MM.1S (cell line): ENCODE data around the gene ZEB2.

ENCODE experiments used
- DNase-seq: peaks from one replicate; pipeline ENCODE4 v3.0.0-alpha.2; 2015
- H2AFZ ChIP-seq: fragments of 300-600 bp; sonication (generic); 2 replicates; pipeline ENCODE4 v1.6.0; 2016; ENCODE audit warnings: antibody characterized with exemption, low read length
- H3F3A ChIP-seq: fragments of 300-600 bp; sonication (generic); 2 replicates; pipeline ENCODE4 v1.6.1; 2016; ENCODE audit warnings: mild to moderate bottlenecking, antibody characterized with exemption, low read length, moderate library complexity, mixed read lengths; ENCODE audit not compliant: insufficient read depth
- H3K27ac ChIP-seq: fragments of 300-600 bp; sonication (generic); 2 replicates; pipeline ENCODE4 v1.5.1; 2016; ENCODE audit warnings: mild to moderate bottlenecking, low read length
- H3K27me3 ChIP-seq: fragments of 300-600 bp; sonication (generic); replicated peaks from 2 replicates; pipeline ENCODE4 v1.6.0; 2016; ENCODE audit warnings: low read length; ENCODE audit not compliant: insufficient read depth
- H3K36me3 ChIP-seq: fragments of 300-600 bp; sonication (generic); replicated peaks from 2 replicates; pipeline ENCODE4 v1.6.1; 2016; ENCODE audit warnings: mild to moderate bottlenecking, low read length, mixed read lengths; ENCODE audit not compliant: insufficient read depth
- H3K4me1 ChIP-seq: fragments of 300-600 bp; sonication (generic); 2 replicates; pipeline ENCODE4 v1.6.1; 2016; ENCODE audit warnings: low read length, mixed read lengths
- H3K4me2 ChIP-seq: fragments of 300-600 bp; sonication (generic); 2 replicates; pipeline ENCODE4 v1.6.0; 2016; ENCODE audit warnings: low read depth, low read length
- H3K4me3 ChIP-seq: fragments of 300-600 bp; sonication (generic); 2 replicates; pipeline ENCODE4 v1.5.1; 2016; ENCODE audit warnings: low read length, mixed read lengths
- H3K79me2 ChIP-seq: fragments of 300-600 bp; sonication (generic); 2 replicates; pipeline ENCODE4 v1.6.1; 2016; ENCODE audit warnings: mixed run types, low read length, mixed read lengths
- H3K9ac ChIP-seq: fragments of 300-600 bp; sonication (generic); 2 replicates; pipeline ENCODE4 v1.6.1; 2016; ENCODE audit warnings: low read length, mixed read lengths
- H3K9me2 ChIP-seq: fragments of 300-600 bp; sonication (generic); replicated peaks from 2 replicates; pipeline ENCODE4 v1.6.1; 2016; ENCODE audit warnings: mild to moderate bottlenecking, low read length, mixed read lengths; ENCODE audit not compliant: insufficient read depth
- H3K9me3 ChIP-seq: fragments of 300-600 bp; sonication (generic); replicated peaks from 2 replicates; pipeline ENCODE4 v1.6.1; 2016; ENCODE audit warnings: mild to moderate bottlenecking, low read length, mixed read lengths; ENCODE audit not compliant: insufficient read depth
- H4K20me1 ChIP-seq: fragments of 300-600 bp; sonication (generic); 2 replicates; pipeline ENCODE4 v1.6.1; 2016; ENCODE audit warnings: mild to moderate bottlenecking, low read length, moderate library complexity, mixed read lengths; ENCODE audit not compliant: insufficient read depth
- CTCF ChIP-seq: fragments of 300-600 bp; sonication (generic); IDR thresholded peaks from 2 replicates; pipeline ENCODE4 v1.5.1; 2016; ENCODE audit warnings: antibody characterized with exemption, low read length, mixed read lengths
- EZH2 ChIP-seq: fragments of 300-600 bp; sonication (generic); optimal IDR thresholded peaks from 2 replicates; pipeline ENCODE3; 2017; ENCODE audit warnings: low read depth, mild to moderate bottlenecking, antibody characterized with exemption, low read length, mixed read lengths
- EZH2phosphoT487 ChIP-seq: fragments of 300-600 bp; sonication (generic); IDR thresholded peaks from 2 replicates; pipeline ENCODE4 v1.6.1; 2018; ENCODE audit warnings: antibody characterized with exemption, low read length

ZEB2 gene

DNA sequence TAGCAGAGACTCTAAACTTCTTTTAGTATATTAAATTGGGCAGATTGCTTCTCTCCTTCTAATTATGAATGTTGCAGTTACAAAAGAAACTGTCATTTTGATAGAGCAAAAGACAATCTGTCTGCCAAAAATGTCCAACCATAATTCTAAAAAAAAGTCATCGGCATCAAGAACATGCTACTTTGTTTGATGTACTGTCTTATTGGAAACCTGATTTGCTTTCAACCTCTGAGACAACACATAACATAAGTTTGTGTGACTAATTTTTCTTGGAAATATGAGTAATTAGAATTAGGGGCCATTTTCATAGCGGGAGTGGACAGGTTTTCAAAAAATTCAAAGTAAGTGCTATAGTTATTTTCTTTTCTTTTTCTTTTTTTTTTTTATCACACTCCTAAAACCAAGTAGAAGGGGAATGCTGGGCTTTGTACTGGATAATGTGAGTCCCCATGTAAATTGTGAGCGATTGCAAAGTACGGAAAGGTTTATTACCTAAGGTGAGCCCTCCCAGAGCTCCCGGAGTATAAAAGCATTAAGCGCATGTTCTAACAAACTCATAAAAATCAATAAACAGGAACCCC lies 59.1 kb downstream of the ZEB2 start:
- H3K4me3 ChIP-seq: no peak overlapping the region
- no peaks in the 10 kb centered on the region for H3K27me3 ChIP-seq
- no peaks in the 10 kb centered on the region for H3K36me3 ChIP-seq
- H3K9me3 ChIP-seq: no peaks in the 10 kb centered on the region
- H3F3A ChIP-seq: no peaks in the 10 kb centered on the region
- no peak for TF ChIP-seq EZH2
- no peak for TF ChIP-seq CTCF
- TF ChIP-seq EZH2phosphoT487: no peak
- H3K9me2 ChIP-seq: no peaks in the 10 kb centered on the region
- no peaks in the 10 kb centered on the region for H3K79me2 ChIP-seq
- no peak overlapping the region for H3K4me2 ChIP-seq
- no peak for DNase-seq
- no peaks in the 10 kb centered on the region for H4K20me1 ChIP-seq
- H2AFZ ChIP-seq: no peak overlapping the region
- H3K27ac ChIP-seq: no peak overlapping the region
- H3K9ac ChIP-seq: no peak overlapping the region
- H3K4me1 ChIP-seq: no peaks in the 10 kb centered on the region

DNA sequence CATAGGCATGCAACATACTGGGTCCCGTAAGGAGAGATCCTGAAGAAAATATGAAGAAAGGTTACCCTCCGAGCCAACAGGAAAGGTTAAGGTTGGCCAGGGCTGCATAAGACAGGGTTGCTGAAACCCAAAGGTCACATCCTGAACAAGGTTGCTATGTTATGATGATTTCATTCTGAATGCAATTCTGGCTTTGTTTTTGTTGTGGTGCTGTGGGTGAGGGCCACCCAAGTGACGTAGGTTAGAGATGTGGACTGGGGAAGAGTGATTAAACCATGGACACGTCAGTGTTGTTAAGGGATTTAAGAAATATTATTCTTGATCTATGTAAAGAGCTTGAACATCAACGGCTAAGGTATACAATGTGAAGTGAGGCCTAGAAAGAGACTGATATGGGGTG lies 60.0 kb downstream of the ZEB2 start:
- H3K4me3 ChIP-seq: no peak overlapping the region
- no peak overlapping the region for H3K4me2 ChIP-seq
- H3K9me3 ChIP-seq: no peaks in the 10 kb centered on the region
- H3K79me2 ChIP-seq: no peaks in the 10 kb centered on the region
- no peak for DNase-seq
- H3K9me2 ChIP-seq: no peaks in the 10 kb centered on the region
- H3K4me1 ChIP-seq: no peaks in the 10 kb centered on the region
- H4K20me1 ChIP-seq: no peaks in the 10 kb centered on the region
- H3K36me3 ChIP-seq: no peaks in the 10 kb centered on the region
- no peak overlapping the region for H3K9ac ChIP-seq
- H3K27ac ChIP-seq: no peak overlapping the region
- H2AFZ ChIP-seq: no peak overlapping the region
- H3K27me3 ChIP-seq: no peaks in the 10 kb centered on the region
- H3F3A ChIP-seq: no peaks in the 10 kb centered on the region
- no peak for TF ChIP-seq EZH2
- no peak for TF ChIP-seq EZH2phosphoT487
- TF ChIP-seq CTCF: no peak

- no peaks in the 10 kb centered on the region for H3K27me3 ChIP-seq
- no peak overlapping the region for H3K9ac ChIP-seq
- no peak overlapping the region for H3K4me3 ChIP-seq
- no peaks in the 10 kb centered on the region for H3K9me3 ChIP-seq
- H2AFZ ChIP-seq: no peak overlapping the region
- H3K27ac ChIP-seq: no peak overlapping the region
- H3K79me2 ChIP-seq: no peaks in the 10 kb centered on the region
- H3K4me2 ChIP-seq: no peak overlapping the region
- no peaks in the 10 kb centered on the region for H3K9me2 ChIP-seq
- H3K4me1 ChIP-seq: no peaks in the 10 kb centered on the region
- H3F3A ChIP-seq: no peaks in the 10 kb centered on the region
- H3K36me3 ChIP-seq: no peaks in the 10 kb centered on the region
- no peak for TF ChIP-seq CTCF
- no peak for TF ChIP-seq EZH2phosphoT487
- TF ChIP-seq EZH2: no peak
- no peaks in the 10 kb centered on the region for H4K20me1 ChIP-seq
- DNase-seq: no peak
Observed at GRCh38 chr2:144459286-144459685, 60.6 kb downstream of the ZEB2 start.
